ENCODE measurements around the gene RASSF3. TPM values are rescaled to one million over a fixed set of nuclear protein-coding genes. Genes with fewer than 3 reads are reported as not detected.
A peak's percentile ranks its signal among the peaks of the same experiment; 100 is the strongest.
"Not testable (repeated sequence)": the region's sequence is repeated elsewhere in the genome, so short reads cannot be mapped to it uniquely, and the experiment has no call there.

RASSF3 gene
- total RNA-seq, 1 donor from 2014 or later: 130 TPM

DNA sequence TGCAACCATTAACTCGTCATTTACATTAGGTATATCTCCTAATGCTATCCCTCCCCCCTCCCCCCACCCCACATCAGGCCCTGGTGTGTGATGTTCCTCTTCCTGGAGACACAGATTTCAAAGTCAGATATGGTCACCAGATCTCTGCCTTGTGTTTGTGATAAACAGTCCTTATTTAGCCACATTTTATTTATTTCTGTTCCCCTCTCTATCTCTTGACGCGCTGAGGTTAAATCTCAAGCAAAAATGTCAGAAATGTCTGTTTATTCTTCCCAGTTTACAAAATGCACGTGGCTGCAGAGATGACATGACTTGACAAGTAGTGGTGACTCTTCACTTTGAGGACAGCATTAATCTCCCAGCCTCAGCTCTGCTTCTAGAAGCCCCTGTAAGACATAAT lies 11.5 kb upstream of the RASSF3 start:
- DNase-seq (ENCODE audit: low spot score): no peak

DNA sequence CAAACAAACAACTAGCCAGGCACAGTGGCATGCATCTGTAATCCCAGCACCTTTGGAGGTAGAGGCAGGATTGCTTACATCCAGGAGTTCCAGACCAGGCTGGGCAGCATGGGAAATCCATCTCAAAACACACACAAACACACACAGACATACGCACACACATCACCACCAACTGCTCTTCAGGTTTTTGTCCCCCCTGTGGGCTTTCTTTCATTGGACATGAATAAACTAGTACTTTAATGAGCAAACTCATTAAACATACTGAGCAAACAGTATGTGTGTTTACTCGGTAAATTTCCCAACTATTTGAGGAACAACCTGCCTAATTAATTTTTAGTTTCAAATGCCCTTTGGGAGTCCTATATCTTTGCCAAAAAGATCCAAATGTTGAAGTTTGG lies 10.1 kb upstream of the RASSF3 start:
- DNase-seq (ENCODE audit: low spot score): no peak

DNA sequence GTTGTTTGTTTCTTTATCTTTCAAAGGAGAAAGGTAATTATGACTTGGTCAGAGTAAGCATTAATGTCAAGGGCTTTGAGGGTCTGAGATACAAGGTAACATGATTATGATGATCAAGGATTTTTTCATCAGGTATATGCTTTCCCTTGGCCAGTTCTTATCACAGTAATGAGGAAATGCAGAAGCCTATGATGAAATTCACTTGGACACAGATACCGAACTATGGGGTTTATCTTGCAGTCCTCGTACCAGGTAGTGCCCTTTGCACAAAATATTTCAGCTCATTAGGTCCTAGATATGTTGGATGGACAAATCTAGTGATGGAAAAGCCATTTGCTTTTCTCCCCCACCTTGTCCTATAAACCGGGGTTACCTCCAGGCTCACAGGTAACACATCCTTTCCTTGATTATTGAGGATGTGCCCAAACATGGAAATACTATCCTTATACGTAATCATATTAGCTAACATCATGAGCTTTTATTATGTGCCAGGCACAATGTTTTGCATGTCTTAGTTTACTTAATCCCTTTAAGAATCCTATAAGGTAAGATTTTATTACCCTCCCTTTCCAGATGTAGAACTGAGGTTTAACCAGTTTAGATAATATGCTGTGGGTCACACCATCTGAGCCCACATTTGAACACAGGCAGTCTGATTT lies 7.0 kb upstream of the RASSF3 start:
- DNase-seq (ENCODE audit: low spot score): no peak

DNA sequence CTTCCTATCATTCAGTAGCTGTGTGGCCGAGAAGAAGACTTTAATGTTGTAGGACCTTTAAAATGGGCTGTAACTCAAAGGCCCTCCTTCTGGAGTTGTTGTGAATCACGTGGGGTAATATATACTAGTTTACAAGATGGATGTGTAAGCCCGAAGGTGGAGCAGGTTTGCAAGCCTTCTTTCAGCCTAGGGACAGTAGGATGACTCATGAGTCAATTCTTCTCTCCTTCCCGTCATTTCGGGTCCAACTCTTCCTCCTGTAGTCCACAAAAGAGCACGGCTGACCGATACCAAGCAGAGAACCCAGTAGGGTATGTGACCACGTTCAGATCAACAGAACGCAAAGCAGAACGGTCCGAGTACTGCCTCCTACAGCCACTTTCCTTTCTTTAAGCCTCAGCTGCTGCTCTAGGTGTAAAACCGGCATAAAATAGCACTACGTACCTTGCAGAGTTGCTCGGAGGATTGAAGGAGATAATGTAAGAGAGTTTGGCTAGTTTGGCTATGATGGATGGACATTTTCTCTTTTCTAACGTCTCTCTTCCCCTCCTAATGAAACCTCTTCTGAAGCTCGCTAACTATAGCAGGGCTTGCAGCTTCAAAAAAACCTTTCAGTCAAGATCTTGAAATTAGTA lies 1.3 kb upstream of the RASSF3 start:
- DNase-seq (ENCODE audit: low spot score): peak; percentile 40

DNA sequence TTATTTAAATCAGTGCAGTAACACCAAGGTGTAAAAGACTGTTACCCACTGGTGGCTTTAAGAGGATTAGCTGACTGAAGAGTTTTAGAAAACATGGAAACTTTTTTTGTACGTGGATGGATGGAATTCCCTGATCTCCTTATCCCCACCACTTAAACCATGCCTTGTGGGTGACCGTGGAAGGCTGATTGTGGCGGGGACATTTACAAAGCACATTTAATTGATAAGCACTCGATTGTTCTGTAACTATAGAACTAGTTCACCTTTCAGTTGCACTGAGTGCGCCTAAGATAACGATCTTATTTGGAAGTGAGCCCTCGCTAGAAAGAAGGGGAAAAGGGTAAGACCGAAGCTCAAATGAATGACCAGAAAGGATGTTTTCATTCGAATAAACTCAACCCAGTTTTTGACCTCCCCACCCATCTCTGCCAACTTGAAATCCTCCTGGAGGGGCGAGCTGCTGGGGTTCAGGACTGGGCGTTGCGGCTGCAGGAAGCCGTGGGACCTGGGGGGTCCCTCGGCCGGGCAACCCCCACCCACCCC lies 688 bp upstream of the RASSF3 start:
- no peak for DNase-seq (ENCODE audit: low spot score)

DNA sequence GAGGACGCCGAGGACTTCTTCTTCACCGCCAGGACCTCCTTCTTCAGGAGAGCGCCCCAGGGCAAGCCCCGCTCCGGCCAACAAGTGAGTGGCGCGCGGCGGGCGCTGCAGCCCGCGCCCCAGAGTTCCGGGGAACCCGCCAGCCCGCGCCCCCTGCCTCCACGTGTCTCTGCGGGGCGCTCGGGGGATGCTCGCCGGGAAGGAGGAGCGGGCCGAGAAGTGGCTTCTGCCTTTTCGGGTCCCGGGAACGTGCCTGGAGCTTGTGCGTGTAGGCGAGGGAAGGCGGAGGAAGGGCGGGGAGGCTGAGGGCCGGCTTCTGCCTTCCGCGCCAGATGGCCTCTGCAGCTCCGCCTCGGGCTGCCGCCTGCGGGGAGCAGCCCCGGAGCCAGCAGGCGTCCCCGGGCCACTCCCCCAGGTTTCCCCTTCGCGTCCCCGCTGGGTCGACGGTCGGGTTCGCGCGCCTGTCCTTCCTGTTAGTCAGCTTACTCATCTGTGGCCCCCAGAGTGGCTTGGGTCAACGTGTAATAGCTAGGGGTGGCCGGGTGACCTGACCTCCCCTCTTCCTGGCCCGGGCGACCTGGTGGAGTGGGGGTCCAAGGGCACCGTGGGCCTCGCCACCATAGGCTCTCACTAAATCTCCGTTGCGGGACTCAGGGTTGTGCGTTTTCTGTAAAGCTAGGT lies 505 bp downstream of the RASSF3 start:
- DNase-seq (ENCODE audit: low spot score): peak; percentile 55

DNA sequence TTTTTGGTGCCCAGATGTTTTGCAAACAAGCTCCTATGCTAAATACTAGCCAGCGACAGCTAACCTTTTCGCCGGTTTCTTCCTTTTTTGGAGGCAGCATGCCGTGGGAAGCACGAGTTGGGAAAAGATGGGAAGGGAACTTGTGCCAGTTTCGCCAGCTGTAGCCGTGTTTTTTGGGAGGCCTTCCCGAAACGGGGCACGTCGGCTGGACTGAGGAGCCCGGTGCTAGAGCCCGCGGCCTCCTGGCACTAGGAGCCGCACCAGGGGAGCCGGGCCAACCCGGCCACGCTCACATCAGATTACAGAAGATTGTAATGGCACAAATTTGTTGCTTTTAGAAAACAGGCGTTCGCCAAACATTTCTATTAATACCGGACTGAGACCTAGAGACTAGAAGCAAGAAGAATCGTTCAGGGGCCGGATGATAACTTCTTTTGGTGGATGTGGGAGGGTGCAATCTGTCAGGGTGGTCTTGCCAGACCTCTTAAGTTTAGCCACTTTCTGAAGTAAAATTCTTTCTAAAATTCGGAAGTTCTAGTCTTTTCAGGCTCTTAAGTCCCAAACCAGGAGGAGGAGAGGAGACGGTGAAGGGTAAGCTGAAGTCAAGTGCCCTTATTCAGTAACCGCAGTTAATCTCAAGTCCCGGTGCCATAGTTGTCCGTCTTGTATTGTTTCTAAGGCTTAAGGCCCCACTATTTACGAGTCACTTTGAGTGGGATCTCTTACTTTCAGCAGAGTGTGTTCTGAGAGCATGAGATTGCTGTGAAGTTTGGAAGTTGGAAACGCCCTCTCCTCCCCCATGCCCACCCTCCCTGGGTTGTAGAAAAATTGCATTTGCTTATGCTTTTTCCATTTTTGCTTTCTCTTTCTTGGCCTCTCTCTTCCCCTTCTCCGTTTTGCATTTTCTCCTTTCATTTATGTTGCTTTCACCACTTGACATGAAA lies 1.3 kb downstream of the RASSF3 start:
- no peak for DNase-seq (ENCODE audit: low spot score)

DNA sequence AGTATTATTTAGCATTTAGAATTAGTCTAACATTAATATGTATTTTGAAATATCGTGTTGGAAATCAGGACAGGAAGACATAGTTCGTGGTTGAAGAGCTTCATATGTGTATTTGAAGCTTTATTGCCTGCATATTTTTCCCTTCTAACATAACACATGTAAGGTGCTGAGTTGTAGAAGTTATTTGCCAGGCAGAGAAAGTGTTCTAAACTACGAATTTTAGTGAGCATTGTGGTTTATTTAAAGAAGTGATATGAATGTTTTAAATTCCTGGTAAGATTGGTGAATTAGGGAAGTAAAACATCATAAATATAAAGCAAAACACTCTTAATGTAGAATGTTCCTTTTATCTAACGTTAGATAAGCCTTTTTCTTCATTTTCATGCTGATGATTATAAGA lies 2.5 kb downstream of the RASSF3 start:
- DNase-seq (ENCODE audit: low spot score): no peak

DNA sequence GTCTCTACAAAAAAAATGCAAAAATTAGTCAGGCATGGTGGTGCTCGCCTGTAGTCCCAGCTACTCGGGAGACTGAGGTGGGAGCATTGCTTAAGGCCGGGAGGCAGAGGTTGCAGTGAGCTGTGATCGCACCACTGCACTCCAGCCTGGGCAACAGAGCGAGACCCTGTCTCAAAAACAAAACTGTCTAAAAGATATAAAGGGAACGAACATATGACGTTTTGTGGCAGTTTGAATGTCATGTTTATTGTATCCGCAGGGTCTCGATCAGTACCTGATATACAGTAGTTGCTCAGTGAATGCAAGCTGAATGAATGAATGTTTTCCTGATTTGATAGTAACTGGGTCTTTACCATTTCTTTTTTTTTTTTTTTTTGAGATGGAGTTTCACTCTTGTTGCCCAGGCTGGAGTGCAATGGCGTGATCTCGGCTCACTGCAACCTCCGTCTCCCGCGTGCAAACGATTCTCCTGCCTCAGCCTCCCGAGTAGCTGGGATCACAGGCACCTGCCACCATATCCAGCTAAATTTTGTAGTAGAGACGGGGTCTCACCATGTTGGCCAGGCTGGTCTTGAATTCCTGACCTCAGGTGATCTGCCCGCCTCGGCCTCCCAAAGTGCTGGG lies 3.6 kb downstream of the RASSF3 start:
- not testable (repeated sequence) for DNase-seq (ENCODE audit: low spot score)

DNA sequence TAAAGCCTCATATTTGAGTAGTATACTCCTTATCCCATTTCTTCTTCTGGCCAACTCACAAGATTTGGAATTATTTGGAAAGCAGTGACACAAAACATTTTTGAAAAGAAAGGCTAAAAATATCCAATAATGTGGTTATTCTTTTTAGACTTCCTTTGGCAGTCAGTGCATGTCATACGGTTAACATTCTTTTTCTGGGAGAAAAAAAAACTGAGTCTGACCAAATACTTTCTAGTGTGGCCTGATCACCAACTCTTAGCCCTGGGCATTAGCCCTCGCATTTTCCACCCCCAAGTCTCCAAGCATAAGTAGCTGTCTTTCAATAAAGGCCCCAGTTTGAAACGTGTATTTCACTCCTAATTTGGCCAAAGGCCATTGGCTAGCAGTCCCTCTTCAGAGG lies 5.9 kb downstream of the RASSF3 start:
- DNase-seq (ENCODE audit: low spot score): no peak

DNA sequence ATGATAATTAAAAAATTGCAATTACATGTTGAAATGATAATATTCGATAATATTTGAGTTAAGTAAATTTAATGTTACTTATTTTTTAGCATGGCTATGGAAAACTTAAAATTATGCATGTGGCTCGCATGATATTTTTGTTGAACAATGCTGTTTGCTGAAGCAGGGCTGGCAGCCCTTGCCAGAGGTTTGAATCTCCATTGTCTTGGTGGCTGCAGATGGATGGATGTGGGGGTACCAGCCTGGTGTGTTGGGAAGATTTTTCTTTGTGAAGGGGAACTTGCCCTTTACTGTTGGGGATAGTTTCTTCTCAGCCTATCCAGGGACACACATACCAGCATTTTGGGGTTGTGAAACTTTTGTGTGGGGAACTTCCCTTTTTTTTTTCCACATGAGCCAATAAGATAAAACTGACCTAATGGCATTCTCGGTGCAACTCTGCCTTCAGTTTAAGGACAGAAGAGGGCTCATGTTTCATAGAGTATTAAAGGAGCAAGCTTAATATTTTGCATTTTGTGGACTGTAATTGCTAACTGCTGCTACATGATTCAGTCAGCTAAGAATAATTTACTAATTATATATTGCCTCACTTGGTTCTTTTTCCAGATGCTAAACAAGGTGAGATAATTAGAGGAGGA lies 8.8 kb downstream of the RASSF3 start:
- no peak for DNase-seq (ENCODE audit: low spot score)

DNA sequence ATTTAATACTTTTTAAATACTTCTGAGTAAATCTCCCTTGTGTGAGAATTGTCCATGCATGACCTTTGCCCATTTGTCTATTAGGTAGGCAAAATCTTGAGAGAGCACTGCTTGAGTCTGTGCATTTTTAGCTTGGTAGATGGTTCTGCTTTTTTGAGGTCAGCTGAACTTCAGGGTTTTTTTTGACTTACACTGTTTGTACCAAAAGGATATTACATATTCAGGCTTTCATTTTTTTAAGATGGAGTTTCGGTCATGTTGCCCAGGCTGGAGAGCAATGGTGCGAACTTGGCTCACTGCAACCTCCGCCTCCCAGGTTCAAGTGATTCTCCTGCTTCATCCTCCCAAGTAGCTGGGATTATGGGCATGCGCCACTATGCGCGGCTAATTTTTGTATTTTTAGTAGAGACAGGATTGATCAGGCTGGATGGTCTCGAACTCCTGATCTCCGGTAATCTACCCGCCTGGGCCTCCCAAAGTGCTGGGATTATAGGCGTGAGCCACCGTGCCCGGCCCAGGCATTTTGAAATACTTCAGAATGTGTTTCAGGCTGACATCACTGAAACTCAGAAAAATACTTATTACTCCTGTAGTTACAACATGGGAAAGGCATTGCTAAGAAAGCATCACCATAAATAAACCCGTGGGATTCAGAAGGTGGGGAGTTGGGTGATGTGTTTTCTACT lies 11.1 kb downstream of the RASSF3 start:
- no peak for DNase-seq (ENCODE audit: low spot score)

DNA sequence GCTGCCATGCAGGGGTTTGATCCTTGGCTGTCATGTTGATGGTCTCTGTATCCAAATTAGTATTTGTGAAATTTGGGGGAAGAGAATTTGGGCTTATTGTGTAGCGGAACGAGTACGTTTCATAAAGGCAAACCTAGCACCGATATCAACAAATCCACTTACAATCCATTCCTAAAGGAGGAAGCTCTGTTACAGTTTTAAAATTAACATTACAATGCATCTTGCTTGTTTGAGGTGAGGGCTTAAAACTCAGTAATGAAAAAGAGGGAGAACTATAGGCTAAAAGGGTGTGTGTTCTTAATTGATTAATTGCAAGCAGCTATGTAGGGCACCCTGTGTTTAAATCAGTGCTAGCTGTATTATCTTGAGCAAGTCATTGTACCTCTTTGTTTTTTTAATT lies 13.7 kb downstream of the RASSF3 start:
- no peak for DNase-seq (ENCODE audit: low spot score)

DNA sequence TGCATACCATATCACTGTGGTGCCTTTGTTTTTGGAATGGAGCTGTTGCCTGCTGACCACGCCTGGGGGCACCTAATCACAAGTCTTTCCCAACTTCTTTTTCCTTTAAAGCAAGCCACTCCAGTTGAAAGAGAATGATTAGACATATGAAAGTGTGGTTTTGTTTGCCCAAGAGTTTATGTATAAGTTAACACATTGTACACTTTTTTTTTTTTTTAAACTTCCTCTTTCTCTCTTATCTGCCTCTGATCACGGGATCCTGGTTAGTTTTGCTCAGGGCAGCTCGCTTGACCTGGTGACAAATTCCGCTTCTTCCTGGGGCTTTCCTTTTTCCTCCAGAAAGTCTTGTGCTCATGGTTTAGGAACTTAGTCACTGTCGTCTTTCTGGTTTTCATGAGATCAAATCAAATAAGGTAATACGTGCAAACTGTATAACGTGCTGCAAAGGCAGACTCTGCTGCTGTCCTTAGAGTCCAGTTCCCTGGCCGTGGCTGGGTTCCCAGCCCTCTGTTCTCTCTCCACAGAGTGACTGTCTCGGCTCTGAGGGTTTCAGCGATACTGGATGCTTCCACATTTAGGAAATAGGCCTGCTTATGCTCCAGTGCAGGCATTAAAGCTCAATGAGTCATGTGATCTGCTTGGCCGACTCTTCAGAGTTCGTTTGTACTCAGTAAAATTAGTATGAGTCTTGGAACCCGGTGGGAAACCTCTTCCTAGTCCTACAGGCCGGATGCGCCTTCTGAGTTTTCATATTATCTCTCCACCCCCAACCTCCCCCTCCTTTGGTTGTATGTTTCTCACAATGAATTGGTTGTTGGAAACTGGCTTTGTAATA lies 15.2 kb downstream of the RASSF3 start:
- peak; percentile 83 for DNase-seq (ENCODE audit: low spot score)

DNA sequence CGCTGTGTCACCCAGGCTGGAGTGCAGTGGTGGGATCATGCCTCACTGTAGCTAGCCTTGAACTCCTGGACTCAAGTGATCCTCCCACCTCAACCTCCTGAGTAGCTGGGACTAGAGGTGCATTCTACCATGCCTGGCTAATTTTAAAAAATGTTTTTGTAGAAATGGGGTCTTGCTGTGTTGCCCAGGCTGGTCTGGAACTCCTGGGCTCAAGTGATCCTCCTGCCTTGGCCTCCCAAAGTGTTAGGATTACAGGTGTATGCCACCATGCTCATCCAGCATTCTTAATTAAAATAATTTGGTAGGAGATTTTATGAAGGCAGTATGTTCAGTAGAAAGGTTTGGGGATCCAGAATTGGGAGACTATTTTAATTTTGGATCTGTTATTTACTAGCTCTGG lies 16.3 kb downstream of the RASSF3 start:
- not testable (repeated sequence) for DNase-seq (ENCODE audit: low spot score)

DNA sequence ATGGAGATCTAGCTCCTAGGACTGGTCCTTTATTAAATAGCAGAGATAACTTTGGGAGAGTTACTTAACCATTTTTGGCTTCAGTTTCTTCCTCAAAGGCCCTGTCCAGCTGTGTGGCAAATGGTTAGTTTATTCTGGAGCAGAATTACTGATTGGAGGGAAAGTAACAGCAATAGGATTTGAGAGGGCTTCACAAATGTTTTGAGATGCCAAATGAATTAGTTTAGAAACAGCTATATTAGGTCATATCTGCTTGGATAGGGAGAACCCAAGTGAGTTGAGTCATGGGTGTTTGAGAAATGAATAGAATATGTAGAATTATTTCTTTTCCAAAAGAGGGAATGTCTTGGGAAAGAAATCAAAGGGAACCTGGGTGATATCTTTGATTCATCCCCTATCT lies 17.5 kb downstream of the RASSF3 start:
- no peak for DNase-seq (ENCODE audit: low spot score)

DNA sequence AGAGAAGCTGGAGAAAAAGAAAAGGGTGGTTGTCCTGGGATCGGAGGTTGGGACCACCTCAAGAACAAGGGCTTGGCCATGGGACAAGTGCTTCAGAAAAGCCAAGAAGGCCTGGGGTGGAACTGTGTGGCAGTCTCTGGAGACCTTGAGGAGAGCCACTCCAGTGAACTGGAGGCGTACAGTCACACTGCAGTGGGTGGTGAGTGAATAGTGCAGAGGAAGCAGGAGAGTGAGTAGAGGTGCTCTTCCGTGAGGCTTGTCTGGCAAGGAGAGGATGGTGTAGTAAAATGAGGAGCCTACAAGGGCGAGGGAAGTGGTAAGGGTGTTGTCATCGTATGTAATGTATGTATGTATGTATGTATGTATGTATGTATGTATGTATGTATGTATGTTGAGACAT lies 20.9 kb downstream of the RASSF3 start:
- no peak for DNase-seq (ENCODE audit: low spot score)

DNA sequence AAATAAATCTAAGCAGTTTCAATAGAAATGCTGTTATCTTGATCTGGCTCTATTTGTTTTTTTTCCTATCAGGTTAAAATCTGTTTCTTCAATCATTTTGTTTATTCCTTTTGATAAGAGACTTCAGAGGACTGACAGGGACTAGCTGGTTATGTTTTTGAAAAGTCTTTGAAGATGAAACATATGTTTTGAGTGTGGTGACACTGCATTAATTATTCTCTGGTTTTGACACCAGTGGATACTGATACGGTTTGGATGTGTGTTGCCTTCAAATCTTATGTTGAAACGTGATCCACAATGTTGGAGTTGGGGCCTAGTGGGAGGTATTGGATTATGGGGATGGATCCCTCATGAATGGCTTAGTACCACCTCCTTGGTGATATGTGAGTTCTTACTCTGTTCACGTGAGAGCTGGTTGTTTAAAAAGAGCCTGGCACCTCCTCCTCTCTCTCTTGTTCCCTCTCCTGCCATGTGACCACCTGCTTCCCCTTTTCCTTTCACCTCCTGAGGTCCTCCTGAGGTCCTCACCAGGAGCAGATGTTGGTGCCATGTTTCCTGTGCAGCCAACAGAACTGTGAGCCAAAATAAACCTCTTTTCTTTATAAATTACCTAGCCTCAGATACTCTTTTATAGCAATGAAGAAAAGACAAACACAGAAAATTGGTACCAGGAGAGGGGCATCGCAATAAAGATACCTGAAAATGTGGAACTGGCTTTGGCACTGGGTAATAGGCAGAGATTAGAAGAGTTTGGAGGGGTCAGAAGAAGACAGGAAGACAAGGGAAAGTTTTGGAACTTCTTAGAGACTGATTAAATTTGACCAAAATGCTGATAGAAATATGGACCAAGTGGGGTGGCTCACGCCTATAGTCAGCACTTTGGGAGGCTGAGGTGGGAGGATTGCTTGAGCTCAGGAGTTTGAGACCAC lies 23.0 kb downstream of the RASSF3 start:
- no peak for DNase-seq (ENCODE audit: low spot score)

Data from mucosa of gallbladder (tissue), 1 donor.